Measurements from ENCODE around the gene PPP2R2D. TPM values are rescaled to one million over a fixed set of nuclear protein-coding genes. Genes with fewer than 3 reads are reported as not detected.

PPP2R2D gene
- total RNA-seq, 1 donor from 2014 or later, result 36.9 TPM

DNA sequence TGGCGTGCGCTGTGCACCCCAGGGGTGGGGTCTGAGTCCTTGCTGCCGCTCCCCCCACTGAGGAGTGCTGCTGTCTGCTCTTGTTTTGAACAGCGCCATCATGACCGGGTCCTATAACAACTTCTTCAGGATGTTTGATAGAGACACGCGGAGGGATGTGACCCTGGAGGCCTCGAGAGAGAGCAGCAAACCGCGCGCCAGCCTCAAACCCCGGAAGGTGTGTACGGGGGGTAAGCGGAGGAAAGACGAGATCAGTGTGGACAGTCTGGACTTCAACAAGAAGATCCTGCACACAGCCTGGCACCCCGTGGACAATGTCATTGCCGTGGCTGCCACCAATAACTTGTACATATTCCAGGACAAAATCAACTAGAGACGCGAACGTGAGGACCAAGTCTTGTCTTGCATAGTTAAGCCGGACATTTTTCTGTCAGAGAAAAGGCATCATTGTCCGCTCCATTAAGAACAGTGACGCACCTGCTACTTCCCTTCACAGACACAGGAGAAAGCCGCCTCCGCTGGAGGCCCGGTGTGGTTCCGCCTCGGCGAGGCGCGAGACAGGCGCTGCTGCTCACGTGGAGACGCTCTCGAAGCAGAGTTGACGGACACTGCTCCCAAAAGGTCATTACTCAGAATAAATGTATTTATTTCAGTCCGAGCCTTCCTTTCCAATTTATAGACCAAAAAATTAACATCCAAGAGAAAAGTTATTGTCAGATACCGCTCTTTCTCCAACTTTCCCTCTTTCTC is 55.0 kb downstream of the PPP2R2D start:
- no peak overlapping the region for H3K27ac Mint-ChIP-seq (ENCODE audit: unreplicated experiment)
- H3K4me1 Mint-ChIP-seq (ENCODE audit: unreplicated experiment), result no peaks in the 10 kb centered on the region
- H3K27me3 Mint-ChIP-seq (ENCODE audit: unreplicated experiment), result peaks cover 12% of the 10 kb centered on the region
- TF ChIP-seq, protein P1, sequence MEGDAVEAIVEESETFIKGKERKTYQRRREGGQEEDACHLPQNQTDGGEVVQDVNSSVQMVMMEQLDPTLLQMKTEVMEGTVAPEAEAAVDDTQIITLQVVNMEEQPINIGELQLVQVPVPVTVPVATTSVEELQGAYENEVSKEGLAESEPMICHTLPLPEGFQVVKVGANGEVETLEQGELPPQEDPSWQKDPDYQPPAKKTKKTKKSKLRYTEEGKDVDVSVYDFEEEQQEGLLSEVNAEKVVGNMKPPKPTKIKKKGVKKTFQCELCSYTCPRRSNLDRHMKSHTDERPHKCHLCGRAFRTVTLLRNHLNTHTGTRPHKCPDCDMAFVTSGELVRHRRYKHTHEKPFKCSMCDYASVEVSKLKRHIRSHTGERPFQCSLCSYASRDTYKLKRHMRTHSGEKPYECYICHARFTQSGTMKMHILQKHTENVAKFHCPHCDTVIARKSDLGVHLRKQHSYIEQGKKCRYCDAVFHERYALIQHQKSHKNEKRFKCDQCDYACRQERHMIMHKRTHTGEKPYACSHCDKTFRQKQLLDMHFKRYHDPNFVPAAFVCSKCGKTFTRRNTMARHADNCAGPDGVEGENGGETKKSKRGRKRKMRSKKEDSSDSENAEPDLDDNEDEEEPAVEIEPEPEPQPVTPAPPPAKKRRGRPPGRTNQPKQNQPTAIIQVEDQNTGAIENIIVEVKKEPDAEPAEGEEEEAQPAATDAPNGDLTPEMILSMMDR (IDR thresholded peaks at IDR 0.05; ENCODE audit: unreplicated experiment), result no peak
- H3K9me3 Mint-ChIP-seq (ENCODE audit: unreplicated experiment), result no peaks in the 10 kb centered on the region
- H3K4me3 Mint-ChIP-seq (ENCODE audit: unreplicated experiment), result peak overlapping the region; percentile 70
- DNase-seq (ENCODE audit: low spot score), result no peak
- peaks cover 63% of the 10 kb centered on the region for H3K36me3 Mint-ChIP-seq (ENCODE audit: low read depth, unreplicated experiment)

DNA sequence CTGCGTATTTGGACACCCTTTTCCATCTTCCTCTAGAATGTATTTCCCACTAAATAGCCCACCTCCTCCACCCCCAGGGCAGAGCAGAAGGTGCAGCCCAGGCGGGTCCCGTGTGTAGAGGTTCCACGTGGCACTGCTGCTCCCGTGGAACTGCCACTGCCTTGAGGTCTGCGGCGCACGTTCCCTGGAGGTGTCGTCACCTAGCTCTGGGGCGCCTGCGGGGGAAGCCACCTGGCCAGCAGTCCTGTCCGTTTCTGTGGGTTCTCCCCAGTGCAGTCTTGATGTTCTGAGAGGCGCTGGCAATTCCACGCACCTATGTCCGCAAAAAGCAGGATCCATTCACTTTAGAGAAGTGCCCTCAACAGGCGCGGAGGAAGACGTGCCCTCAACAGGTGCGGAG is 59.0 kb downstream of the PPP2R2D start:
- DNase-seq (ENCODE audit: low spot score), result no peak
- H3K27me3 Mint-ChIP-seq (ENCODE audit: unreplicated experiment), result peaks cover 11% of the 10 kb centered on the region
- no peaks in the 10 kb centered on the region for H3K4me1 Mint-ChIP-seq (ENCODE audit: unreplicated experiment)
- TF ChIP-seq, protein P1 (IDR thresholded peaks at IDR 0.05; ENCODE audit: unreplicated experiment), result no peak
- peaks cover 42% of the 10 kb centered on the region for H3K36me3 Mint-ChIP-seq (ENCODE audit: low read depth, unreplicated experiment)
- no peak overlapping the region for H3K27ac Mint-ChIP-seq (ENCODE audit: unreplicated experiment)
- no peaks in the 10 kb centered on the region for H3K9me3 Mint-ChIP-seq (ENCODE audit: unreplicated experiment)
- H3K4me3 Mint-ChIP-seq (ENCODE audit: unreplicated experiment), result no peak overlapping the region

DNA sequence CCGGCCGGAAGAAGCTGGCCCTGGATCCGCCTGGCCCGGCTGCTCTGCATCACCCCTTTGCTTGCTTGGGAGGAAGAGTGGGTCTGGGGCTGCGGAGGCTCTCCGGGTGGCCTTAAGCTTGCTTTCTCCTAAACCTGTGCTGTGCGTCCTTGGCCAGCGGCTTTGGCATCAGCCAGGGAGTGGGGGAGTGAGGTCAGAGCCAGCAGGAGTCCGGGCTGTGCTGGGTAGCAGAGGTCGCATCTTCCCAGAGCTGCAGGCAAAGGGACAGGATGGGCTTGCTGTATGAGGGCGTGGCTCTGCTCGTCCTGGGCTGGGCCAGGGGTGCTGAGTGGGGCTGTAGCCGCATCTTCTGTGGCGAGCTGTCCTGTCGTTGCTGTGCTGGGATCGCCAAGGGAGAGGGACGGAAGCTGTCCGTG is 59.8 kb downstream of the PPP2R2D start:
- TF ChIP-seq, protein P1 (IDR thresholded peaks at IDR 0.05; ENCODE audit: unreplicated experiment), result no peak
- Mint-ChIP-seq H3K4me3 (ENCODE audit: unreplicated experiment) (no peak overlapping the region), H3K27me3 (ENCODE audit: unreplicated experiment) (peaks cover 10% of the 10 kb centered on the region), H3K4me1 (ENCODE audit: unreplicated experiment) (no peaks in the 10 kb centered on the region), H3K9me3 (ENCODE audit: unreplicated experiment) (no peaks in the 10 kb centered on the region), H3K36me3 (ENCODE audit: low read depth, unreplicated experiment) (peaks cover 36% of the 10 kb centered on the region), H3K27ac (ENCODE audit: unreplicated experiment) (no peak overlapping the region)
- DNase-seq (ENCODE audit: low spot score), result no peak

DNA sequence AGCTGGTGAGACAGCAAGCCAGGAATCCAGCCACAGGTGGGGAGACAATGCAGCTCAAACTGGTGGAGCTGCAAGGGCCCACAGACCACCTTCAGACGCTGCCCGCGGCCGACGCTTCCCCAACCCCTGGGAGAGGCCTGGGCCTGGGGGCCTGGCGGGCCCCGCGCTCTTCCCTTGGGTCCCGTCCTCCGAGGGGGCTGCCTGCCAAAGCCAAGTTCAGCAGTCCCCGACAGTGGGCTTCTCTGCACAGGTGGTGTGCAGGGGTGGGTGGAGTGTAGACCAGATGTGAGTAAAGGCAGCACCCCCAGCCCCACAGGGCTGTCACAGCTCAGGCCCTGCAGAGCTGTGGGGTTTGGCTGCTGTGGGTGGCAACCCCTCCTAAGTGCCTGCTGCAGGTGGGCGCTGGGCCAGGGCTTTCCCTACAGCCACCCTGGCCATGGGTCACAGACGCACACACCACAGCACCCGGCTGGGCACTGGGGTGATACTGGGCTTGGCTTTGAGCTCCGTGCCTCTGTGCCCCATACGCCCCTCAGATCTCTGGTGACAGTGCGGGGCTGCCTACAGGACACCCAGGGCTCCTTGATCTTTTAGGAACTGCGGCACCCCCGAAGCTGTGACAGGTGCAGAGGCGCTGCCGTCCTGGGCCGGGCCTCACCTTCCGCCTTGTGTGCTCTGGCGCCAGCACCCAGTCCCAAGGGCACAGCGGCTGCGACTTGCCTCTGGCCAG is 60.4 kb downstream of the PPP2R2D start:
- no peak for DNase-seq (ENCODE audit: low spot score)
- Mint-ChIP-seq H3K27ac (ENCODE audit: unreplicated experiment) (no peak overlapping the region), H3K27me3 (ENCODE audit: unreplicated experiment) (peaks cover 10% of the 10 kb centered on the region), H3K4me1 (ENCODE audit: unreplicated experiment) (no peaks in the 10 kb centered on the region), H3K9me3 (ENCODE audit: unreplicated experiment) (no peaks in the 10 kb centered on the region), H3K36me3 (ENCODE audit: low read depth, unreplicated experiment) (peaks cover 30% of the 10 kb centered on the region), H3K4me3 (ENCODE audit: unreplicated experiment) (no peak overlapping the region)
- TF ChIP-seq, protein P1 (IDR thresholded peaks at IDR 0.05; ENCODE audit: unreplicated experiment), result no peak

All from endothelial cell (in vitro differentiated cells).